Myometrial cell (primary cell): ENCODE data around the gene CASS4. TPM values are rescaled to one million over a fixed set of nuclear protein-coding genes. Genes with fewer than 3 reads are reported as not detected.

Source experiments
- total RNA-seq: library from RNA; depleted of rRNA; stranded (reverse); fragments of >200 nt; gene quantifications from 2 replicates; pipeline ENCODE4 v1.2.3, GENCODE V29; 2015

CASS4 gene, protein sequence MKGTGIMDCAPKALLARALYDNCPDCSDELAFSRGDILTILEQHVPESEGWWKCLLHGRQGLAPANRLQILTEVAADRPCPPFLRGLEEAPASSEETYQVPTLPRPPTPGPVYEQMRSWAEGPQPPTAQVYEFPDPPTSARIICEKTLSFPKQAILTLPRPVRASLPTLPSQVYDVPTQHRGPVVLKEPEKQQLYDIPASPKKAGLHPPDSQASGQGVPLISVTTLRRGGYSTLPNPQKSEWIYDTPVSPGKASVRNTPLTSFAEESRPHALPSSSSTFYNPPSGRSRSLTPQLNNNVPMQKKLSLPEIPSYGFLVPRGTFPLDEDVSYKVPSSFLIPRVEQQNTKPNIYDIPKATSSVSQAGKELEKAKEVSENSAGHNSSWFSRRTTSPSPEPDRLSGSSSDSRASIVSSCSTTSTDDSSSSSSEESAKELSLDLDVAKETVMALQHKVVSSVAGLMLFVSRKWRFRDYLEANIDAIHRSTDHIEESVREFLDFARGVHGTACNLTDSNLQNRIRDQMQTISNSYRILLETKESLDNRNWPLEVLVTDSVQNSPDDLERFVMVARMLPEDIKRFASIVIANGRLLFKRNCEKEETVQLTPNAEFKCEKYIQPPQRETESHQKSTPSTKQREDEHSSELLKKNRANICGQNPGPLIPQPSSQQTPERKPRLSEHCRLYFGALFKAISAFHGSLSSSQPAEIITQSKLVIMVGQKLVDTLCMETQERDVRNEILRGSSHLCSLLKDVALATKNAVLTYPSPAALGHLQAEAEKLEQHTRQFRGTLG
- 24.1 and 25.4 TPM in 2 replicates for total RNA-seq

DNA sequence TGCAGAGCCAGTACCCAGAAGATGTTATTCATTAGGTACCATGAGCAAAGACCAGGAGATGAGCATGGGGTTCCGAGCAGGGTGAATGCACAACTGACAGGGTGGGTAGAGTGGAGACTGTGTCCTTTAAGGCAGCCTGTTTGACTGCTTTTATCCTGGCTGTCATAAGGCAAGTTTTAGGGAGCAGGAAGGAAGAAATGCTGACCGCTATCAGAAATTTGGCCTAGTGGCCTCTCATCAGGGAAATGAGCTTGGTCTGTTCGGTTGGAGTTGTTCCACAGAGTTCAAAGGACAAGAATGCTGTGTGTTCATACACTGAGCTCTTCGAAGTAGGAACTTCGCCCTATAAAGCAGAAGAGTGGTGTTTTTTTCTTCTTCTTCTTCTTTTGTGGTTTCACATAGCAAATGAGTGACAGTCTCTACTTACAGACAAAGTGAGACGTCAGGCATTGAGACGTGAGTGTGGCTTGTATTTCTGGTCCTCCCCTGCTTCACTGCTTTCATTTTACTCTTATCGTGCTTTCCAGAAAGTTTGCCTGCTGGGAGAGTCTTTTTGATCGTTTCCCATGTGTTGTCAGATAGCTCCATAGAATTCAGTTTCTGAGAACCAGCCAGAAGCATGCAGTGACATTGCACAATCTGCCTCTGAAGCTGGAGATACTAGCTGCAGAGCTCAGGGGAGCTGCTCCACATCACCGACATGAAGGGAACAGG is at the start of gene CASS4:
CASS4 (plus strand) TSS at position 502 of the 714 bp plus-strand sequence; CDS start at position 701, 199 bp downstream.

DNA sequence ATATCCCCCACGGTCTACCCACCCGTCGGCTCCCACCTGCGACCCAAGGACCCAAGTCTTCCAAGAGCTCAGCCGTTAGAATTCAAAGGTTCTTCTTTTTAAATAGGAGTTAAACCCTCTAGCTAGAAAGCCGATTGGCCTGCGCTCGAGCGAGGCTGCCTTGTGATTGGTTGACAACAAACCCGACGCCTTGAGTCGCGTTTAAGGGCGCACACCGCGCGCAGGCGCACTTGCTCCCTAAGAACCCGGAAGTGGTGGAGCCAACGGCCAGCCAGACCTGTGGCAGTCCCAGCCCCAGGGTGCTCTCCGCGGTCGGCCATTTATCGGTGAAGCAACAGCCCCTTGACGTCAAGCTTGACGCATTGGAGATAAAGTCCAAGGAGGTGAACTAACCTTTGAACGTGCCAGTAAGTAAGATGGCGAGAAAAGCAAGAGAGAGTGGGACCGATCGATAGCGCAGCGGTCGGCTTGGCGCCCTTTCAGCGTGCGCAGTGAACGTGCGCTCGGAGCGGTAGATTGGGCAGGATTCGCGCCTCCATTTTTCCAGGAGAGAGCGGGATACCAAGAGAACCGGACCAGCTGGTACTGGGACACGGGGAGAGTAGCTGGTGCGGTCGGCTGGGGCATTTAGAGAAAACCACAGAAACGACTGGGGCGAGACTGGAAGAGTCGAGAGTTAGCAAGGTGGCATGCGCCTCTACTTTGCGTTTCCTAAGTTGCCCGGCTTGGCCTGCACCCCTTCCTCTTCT is 19.8 kb upstream of the CASS4 start, which contains the start of the genes AURKA and CSTF1:
AURKA (minus strand) TSS at position 84 of the 749 bp plus-strand sequence. CDS start 4,018 bp downstream, outside the sequence.
CSTF1 (plus strand) TSS at position 514 of the 749 bp plus-strand sequence. CDS start 2,908 bp downstream, outside the sequence.

DNA sequence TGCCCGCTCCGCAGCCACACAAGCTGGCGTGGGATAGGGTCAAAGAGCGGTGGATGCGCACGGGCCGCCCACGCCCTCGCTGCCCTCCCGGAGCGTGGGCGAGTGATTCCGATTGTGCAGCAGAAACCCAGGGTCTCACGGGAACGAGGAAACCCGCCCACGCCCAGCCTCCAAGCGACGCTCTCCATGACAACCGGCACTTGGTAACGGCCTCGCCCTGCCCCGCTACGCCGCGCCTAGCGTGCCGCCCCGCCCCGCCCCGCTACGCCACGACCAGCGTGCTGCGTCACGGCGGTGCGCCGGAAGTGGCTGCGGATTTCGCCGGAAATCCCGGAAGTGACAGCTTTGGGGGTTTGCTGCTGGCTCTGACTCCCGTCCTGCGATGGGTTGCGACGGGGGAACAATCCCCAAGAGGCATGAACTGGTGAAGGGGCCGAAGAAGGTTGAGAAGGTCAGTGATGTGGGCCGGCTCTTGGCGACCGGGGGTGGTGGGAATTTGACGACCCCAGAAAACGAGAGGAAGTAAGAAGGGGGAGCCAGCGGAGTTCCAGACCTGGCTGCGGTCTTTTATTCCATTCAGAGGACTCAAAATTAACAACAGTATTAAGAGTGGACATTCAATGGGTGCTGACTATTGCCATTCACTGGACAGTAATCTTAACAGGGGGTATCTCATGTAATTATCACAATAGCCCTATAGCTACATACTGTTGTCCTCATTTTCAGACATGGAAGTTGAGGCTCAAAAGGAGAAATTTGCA is 56.4 kb downstream of the CASS4 start, which contains the start of gene RTF2:
RTF2 (plus strand) TSS at position 312 of the 761 bp plus-strand sequence; CDS start at position 383, 71 bp downstream.

Other genes with a start within 250 kb of the CASS4 start
- gene MC3R, start 163.5 kb upstream of the CASS4 start, total RNA-seq: not detected in 2 replicates
- 32.1 and 36.6 TPM in 2 replicates for gene FAM210B, start 53.3 kb upstream of the CASS4 start, total RNA-seq
- gene AURKA, start 20.0 kb upstream of the CASS4 start, total RNA-seq: 79.8 and 81.0 TPM in 2 replicates
- 32.8 and 42.1 TPM in 2 replicates for gene CSTF1, start 19.6 kb upstream of the CASS4 start, total RNA-seq
- 92.3 and 93.1 TPM in 2 replicates for gene RTF2, start 56.4 kb downstream of the CASS4 start, total RNA-seq
- gene FAM209A, start 112.5 kb downstream of the CASS4 start, total RNA-seq: not detected in 2 replicates
- gene FAM209B, start 121.0 kb downstream of the CASS4 start, total RNA-seq: 3.7 TPM in 1 of 2 replicates, not detected in the other
- 8.0 and 8.6 TPM in 2 replicates for gene TFAP2C, start 217.0 kb downstream of the CASS4 start, total RNA-seq